HUES6 (cell line): Measurements from ENCODE around the gene KCNT2.
"Not testable (repeated sequence)": the region's sequence is repeated elsewhere in the genome, so short reads cannot be mapped to it uniquely, and the experiment has no call there.

Experiments
- H3K27ac ChIP-seq: 2 replicates; pipeline ENCODE4 v1.7.0; 2013; ENCODE audit warnings: low read depth, mild to moderate bottlenecking, low read length, inconsistent platforms
- H3K27me3 ChIP-seq: 2 replicates; pipeline ENCODE4 v1.6.1; 2013; ENCODE audit warnings: low read length; ENCODE audit not compliant: control insufficient read depth, insufficient read depth
- H3K36me3 ChIP-seq: 2 replicates; pipeline ENCODE4 v1.6.1; 2013; ENCODE audit warnings: low read length; ENCODE audit not compliant: control insufficient read depth, insufficient read depth
- H3K4me1 ChIP-seq: 2 replicates; pipeline ENCODE4 v1.6.1; 2013; ENCODE audit warnings: low read length; ENCODE audit not compliant: control insufficient read depth, insufficient read depth
- H3K4me3 ChIP-seq: 2 replicates; pipeline ENCODE4 v1.5.1; 2013; ENCODE audit warnings: low read depth, low read length
- H3K9ac ChIP-seq: one replicate; pipeline ENCODE4 v1.6.1; 2013; ENCODE audit warnings: mild to moderate bottlenecking, low read length
- H3K9me3 ChIP-seq: 2 replicates; pipeline ENCODE4 v1.6.1; 2013; ENCODE audit warnings: low read depth, low read length; ENCODE audit not compliant: control insufficient read depth, insufficient read depth

Gene KCNT2

DNA sequence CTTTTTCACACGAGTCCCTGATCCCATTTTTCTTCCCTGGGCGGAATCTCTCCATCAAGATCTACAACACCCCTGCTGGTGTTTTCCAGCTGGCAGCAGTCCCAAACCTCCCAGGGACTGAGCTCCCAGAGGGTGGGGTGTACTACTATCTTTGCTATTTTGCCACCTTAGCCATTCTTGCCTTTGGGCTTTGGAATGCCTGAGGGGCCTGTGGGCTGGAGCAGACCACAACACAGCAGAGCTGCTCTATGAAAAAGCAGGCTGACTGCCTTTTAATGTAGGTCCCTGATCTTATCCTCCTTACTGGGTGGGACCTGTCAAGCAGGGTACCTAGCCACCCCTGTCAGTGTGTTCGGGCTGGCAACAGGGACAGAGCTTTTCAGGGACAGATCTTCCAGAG, 91.9 kb downstream of the KCNT2 start:
- Histone ChIP-seq H3K27me3 (no peaks in the 10 kb centered on the region), H3K27ac (no peak overlapping the region), H3K4me1 (peaks cover 12% of the 10 kb centered on the region; the same call in 1 of the 2 replicates), H3K9me3 (peaks cover 2% of the 10 kb centered on the region; the same call in 1 of the 2 replicates), H3K9ac (no peak overlapping the region), H3K4me3 (no peak overlapping the region), H3K36me3 (no peaks in the 10 kb centered on the region)

DNA sequence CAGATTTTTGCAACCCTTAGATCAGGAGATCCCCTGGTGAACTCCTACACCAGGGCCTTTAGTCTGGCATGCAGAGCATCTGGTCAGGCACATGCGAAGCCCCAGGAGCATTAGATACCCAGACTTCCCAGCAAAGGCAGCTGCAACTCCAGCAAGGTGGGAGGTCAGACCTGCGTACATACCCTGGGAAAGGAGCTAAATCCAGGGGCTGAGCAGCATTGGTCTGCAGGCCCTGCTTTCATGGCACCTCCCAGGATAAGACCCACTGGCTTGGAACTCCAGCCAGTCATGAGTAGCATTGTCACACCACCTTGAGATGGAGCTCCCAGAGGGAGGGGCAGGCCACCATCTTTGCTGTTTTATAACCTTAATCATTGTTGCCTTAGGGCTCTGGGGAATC, 92.3 kb downstream of the KCNT2 start:
- Histone ChIP-seq H3K9me3 (no peaks in the 10 kb centered on the region), H3K36me3 (no peaks in the 10 kb centered on the region), H3K27me3 (no peaks in the 10 kb centered on the region), H3K4me1 (peaks cover 12% of the 10 kb centered on the region; the same call in 1 of the 2 replicates), H3K9ac (no peak overlapping the region), H3K4me3 (no peak overlapping the region), H3K27ac (no peak overlapping the region)

DNA sequence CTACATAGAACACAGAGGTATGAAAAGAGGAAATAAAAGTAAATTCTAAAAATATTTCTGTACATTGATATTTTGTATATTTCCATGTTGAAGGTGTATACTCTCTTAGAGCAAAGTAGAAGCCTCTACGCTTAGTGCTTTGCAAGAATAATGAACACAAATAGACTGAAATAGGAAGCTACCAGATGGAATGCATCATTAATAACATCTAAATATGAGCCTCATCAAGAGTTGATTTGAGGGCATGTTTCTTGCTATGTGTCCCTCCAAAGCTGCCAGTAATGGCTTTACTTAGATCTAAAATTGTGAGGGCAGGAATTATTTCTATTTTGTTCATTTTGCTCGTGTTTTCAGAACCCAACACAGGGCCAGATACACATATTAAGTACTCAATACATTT, 94.4 kb downstream of the KCNT2 start:
- Histone ChIP-seq H3K4me1 (peaks cover 12% of the 10 kb centered on the region; the same call in 1 of the 2 replicates), H3K9ac (no peak overlapping the region), H3K27me3 (no peaks in the 10 kb centered on the region), H3K36me3 (no peaks in the 10 kb centered on the region), H3K27ac (no peak overlapping the region), H3K9me3 (no peaks in the 10 kb centered on the region), H3K4me3 (no peak overlapping the region)

DNA sequence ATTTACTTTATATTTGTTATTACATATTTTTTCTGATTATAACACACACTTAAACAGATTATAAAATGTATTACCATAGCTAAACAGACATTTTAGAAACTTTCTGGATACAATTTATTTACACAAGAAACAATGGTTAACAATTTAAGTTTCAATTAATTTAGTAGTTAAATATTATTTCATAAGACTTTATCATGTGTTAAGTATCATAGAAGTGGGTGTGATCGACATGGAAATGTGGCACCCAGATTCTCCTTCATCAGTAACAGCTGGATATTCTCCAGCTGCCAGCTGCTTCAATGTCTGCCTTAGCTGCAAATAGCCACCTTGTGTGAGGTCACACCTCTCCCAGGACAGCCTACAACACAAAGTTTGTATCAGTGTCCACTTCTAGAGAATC, 97.8 kb downstream of the KCNT2 start:
- H3K27ac ChIP-seq, result no peak overlapping the region
- H3K36me3 ChIP-seq, result no peaks in the 10 kb centered on the region
- no peak overlapping the region for H3K4me3 ChIP-seq
- no peaks in the 10 kb centered on the region for H3K27me3 ChIP-seq
- no peaks in the 10 kb centered on the region for H3K4me1 ChIP-seq
- H3K9me3 ChIP-seq, result 0 out of 2 replicates have a peak, but pooled peaks cover 2% of the 10 kb centered on the region
- no peak overlapping the region for H3K9ac ChIP-seq

DNA sequence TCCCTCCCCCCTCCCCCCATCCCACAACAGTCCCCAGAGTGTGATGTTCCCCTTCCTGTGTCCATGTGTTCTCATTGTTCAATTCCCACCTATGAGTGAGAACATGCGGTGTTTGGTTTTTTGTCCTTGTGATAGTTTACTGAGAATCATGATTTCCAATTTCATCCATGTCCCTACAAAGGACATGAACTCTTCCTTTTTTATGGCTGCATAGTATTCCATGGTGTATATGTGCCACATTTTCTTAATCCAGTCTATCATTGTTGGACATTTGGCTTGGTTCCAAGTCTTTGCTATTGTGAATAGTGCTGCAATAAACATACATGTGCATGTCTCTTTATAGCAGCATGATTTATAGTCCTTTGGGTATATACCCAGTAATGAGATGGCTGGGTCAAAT, 104.0 kb downstream of the KCNT2 start:
- H3K9ac ChIP-seq, result not testable (repeated sequence)

DNA sequence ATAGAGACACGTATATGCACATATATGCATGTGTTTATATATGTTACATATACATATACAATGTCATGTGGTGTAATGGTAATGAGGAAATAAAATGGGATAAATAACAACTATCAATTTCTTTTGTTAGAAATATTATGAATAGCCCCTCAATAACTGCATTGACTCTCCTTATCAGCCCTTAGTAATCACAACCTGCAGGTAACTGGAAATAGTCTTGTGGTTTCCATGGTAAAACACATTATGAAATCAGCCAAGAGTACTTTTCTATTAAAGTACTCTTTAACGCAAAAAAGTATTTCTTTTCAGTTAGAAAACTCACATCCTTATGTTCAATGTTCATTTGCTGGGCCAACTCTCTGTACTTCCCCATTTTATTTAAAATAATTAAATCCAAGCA, 105.8 kb downstream of the KCNT2 start:
- Histone ChIP-seq H3K4me1 (no peaks in the 10 kb centered on the region), H3K9me3 (0 out of 2 replicates have a peak, but pooled peaks cover 2% of the 10 kb centered on the region), H3K36me3 (no peaks in the 10 kb centered on the region), H3K9ac (no peak overlapping the region), H3K27ac (no peak overlapping the region), H3K27me3 (no peaks in the 10 kb centered on the region), H3K4me3 (no peak overlapping the region)

More for the DNA sequence above, 104.0 kb downstream of the KCNT2 start:
- not testable (repeated sequence) for H3K4me1 ChIP-seq, H3K4me3 ChIP-seq, H3K36me3 ChIP-seq, H3K27ac ChIP-seq, H3K9me3 ChIP-seq, H3K27me3 ChIP-seq

DNA sequence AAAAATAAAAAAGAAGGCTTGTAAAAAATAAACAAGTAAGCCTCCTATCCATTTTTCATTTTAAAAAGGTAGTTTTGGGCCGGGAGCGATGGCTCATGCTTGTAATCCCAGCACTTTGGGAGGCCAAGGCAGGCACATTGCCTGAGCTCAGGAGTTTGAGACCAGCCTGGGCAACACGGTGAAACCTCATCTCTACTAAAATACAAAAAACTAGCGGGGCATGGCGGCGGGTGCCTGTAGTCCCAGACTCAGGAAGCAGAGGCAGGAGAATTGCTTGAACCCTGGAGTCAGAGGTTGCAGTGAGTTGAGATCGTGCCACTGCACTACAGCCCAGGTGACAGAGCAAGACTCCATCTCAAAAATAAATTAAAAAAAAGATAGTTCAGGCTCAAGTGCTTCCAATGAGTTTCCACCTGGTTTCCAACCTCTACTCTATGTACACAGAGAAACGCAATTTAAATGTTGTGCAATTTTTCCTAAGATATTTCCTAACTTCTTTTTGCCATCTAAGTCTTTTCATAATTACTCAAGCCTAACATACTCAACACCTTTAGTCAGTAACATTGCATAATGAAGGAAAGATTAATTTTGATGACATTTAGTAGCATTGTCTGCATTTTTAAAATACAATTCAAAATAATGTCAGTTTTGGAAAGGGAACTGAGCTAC, 106.3 kb downstream of the KCNT2 start:
- Histone ChIP-seq H3K4me1 (no peaks in the 10 kb centered on the region), H3K36me3 (no peaks in the 10 kb centered on the region), H3K27ac (no peak overlapping the region), H3K27me3 (no peaks in the 10 kb centered on the region), H3K4me3 (no peak overlapping the region), H3K9ac (no peak overlapping the region), H3K9me3 (0 out of 2 replicates have a peak, but pooled peaks cover 2% of the 10 kb centered on the region)

DNA sequence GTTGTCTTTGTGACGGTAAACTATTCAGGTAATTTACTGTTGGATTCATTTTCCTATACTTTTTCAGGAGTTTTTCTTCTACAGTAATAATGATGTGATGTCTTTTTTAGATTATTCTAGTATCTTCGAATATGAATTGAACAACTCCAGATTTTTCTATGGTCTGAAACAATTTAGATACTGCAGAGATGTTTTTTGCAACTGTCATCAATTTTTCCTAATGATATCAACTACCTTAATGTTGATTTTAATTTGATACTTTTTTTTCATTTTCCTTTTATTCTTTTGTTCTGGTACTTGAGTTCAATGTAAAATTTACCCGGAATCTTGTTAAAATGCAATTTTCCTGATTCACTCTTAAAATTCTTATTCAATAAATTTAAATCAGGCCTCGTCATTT, 110.4 kb downstream of the KCNT2 start:
- no peak overlapping the region for H3K27ac ChIP-seq
- no peak overlapping the region for H3K4me3 ChIP-seq
- no peaks in the 10 kb centered on the region for H3K27me3 ChIP-seq
- no peaks in the 10 kb centered on the region for H3K36me3 ChIP-seq
- H3K9ac ChIP-seq, result no peak overlapping the region
- H3K9me3 ChIP-seq, result no peaks in the 10 kb centered on the region
- no peaks in the 10 kb centered on the region for H3K4me1 ChIP-seq

DNA sequence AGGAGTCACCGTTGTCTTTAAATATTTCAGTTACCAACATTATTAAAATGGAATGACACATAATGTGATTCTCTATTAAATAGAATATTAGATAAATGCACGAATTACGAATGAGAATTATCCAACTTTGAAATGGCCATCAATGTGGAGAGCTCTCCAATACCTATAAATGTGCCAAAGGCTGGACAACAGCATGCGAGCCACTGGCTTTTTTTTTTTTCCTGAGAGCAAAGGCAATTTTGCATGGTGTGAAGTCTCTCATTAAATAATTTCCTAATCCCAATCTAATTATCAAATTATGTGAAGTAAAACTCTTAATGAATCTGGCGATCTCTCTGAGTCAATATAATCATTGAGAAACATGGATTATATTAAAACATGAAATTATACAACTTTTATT, 113.5 kb downstream of the KCNT2 start:
- Histone ChIP-seq H3K4me1 (no peaks in the 10 kb centered on the region), H3K27me3 (no peaks in the 10 kb centered on the region), H3K9me3 (no peaks in the 10 kb centered on the region), H3K9ac (no peak overlapping the region), H3K4me3 (no peak overlapping the region), H3K36me3 (no peaks in the 10 kb centered on the region; the same call in 1 of the 2 replicates), H3K27ac (no peak overlapping the region)

DNA sequence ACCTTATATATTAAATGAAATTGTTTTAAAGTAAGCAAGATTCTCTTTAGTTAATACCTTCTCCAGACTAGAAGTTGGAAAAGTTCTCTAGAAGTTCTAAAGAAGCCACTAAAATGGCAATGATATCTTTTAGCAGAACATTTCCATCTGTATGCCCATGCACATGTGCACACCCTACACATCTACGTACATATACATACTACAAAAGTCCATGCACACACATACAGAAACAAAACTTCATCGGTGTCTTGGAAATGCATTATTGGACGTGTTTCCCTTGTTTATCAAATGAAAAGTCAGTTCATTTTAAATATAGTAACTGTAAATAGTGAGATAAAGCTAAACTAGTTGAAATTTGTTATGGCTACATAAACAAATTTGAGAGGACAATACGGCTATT, 114.4 kb downstream of the KCNT2 start:
- Histone ChIP-seq H3K36me3 (peaks cover 2% of the 10 kb centered on the region; the same call in 1 of the 2 replicates), H3K4me1 (no peaks in the 10 kb centered on the region), H3K4me3 (no peak overlapping the region), H3K9ac (no peak overlapping the region), H3K9me3 (no peaks in the 10 kb centered on the region), H3K27ac (no peak overlapping the region), H3K27me3 (no peaks in the 10 kb centered on the region)

DNA sequence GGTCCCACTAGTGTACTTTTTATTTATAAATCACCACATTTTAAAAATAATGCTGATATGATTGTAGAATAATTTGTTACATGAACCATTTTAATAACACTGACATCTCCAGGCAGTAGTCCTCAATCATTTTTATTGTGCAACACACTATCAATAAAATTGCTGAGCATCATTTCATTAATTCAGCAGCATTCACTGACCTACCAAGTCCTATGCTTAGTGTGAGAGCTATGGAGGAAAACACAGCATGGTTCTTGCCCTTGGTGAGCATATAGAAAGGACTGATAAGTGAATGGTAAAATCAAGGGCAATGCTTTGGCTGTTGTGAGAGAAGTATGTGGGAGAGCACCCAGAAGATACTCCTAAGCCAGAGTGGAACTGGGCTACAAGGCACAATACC, 119.7 kb downstream of the KCNT2 start:
- H3K36me3 ChIP-seq, result peaks cover 6% of the 10 kb centered on the region; the same call in 1 of the 2 replicates
- no peak overlapping the region for H3K9ac ChIP-seq
- H3K4me3 ChIP-seq, result no peak overlapping the region
- no peaks in the 10 kb centered on the region for H3K27me3 ChIP-seq
- H3K27ac ChIP-seq, result no peak overlapping the region
- no peaks in the 10 kb centered on the region for H3K4me1 ChIP-seq
- no peaks in the 10 kb centered on the region for H3K9me3 ChIP-seq
